Measurements from ENCODE around the gene RPL36A. TPM values are rescaled to one million over a fixed set of nuclear protein-coding genes. Genes with fewer than 3 reads are reported as not detected.

Gene RPL36A
- total RNA-seq, 4 donors from 2014 or later = 279 to 2,120 (median 1,455) TPM

GRCh38 chrX:101391831-101392230, 1.0 kb downstream of the RPL36A start:
- H3K27ac ChIP-seq = peak overlapping the region; percentile 77 to 82
- no peak for DNase-seq
- H3K27me3 ChIP-seq = no peaks in the 10 kb centered on the region
- TF ChIP-seq POLR2A (IDR thresholded peaks at IDR 0.05) (no peak), CTCF (IDR thresholded peaks at IDR 0.05) (no peak)
- H3K9me3 ChIP-seq = no peaks in the 10 kb centered on the region
- H3K36me3 ChIP-seq = no peaks in the 10 kb centered on the region
- H3K4me3 ChIP-seq = peak overlapping the region in 1 of 2 donors; percentile 42
- intact Hi-C loops (cut with DNase I; ENCODE audit: low total_unique reads) = no loop called here
- no peaks in the 10 kb centered on the region for H3K4me1 ChIP-seq

- Histone ChIP-seq H3K36me3 (no peaks in the 10 kb centered on the region), H3K27me3 (no peaks in the 10 kb centered on the region), H3K4me3 (no peak overlapping the region), H3K4me1 (no peaks in the 10 kb centered on the region), H3K9me3 (no peaks in the 10 kb centered on the region), H3K27ac (no peak overlapping the region)
- intact Hi-C loops (cut with DNase I; ENCODE audit: low total_unique reads) = no loop called here
- DNase-seq = no peak
- TF ChIP-seq CTCF (IDR thresholded peaks at IDR 0.05) (no peak), POLR2A (IDR thresholded peaks at IDR 0.05) (no peak)
Observed at GRCh38 chrX:101393530-101394305, 2.9 kb downstream of the RPL36A start.

GRCh38 chrX:101394372-101394771, 3.6 kb downstream of the RPL36A start:
- Histone ChIP-seq H3K4me1 (no peaks in the 10 kb centered on the region), H3K27me3 (no peaks in the 10 kb centered on the region), H3K9me3 (no peaks in the 10 kb centered on the region), H3K36me3 (no peaks in the 10 kb centered on the region), H3K27ac (no peak overlapping the region), H3K4me3 (no peak overlapping the region)
- TF ChIP-seq CTCF (IDR thresholded peaks at IDR 0.05) (no peak), POLR2A (IDR thresholded peaks at IDR 0.05) (no peak)
- intact Hi-C loops (cut with DNase I; ENCODE audit: low total_unique reads) = no loop called here
- no peak for DNase-seq

- Histone ChIP-seq H3K4me3 (no peak overlapping the region), H3K9me3 (no peaks in the 10 kb centered on the region), H3K27ac (no peak overlapping the region), H3K27me3 (no peaks in the 10 kb centered on the region), H3K4me1 (no peaks in the 10 kb centered on the region), H3K36me3 (no peaks in the 10 kb centered on the region)
- no peak for DNase-seq
- no peak for TF ChIP-seq CTCF (IDR thresholded peaks at IDR 0.05)
- TF ChIP-seq POLR2A (IDR thresholded peaks at IDR 0.05) = no peak
- intact Hi-C loops (cut with DNase I; ENCODE audit: low total_unique reads) = no loop called here
Observed at GRCh38 chrX:101395789-101396188, 5.0 kb downstream of the RPL36A start.

- Histone ChIP-seq H3K4me3 (no peak overlapping the region), H3K4me1 (no peaks in the 10 kb centered on the region), H3K36me3 (no peaks in the 10 kb centered on the region), H3K27ac (no peak overlapping the region), H3K9me3 (no peaks in the 10 kb centered on the region), H3K27me3 (no peaks in the 10 kb centered on the region)
- intact Hi-C loops (cut with DNase I; ENCODE audit: low total_unique reads) = no loop called here
- TF ChIP-seq CTCF (IDR thresholded peaks at IDR 0.05) (no peak), POLR2A (IDR thresholded peaks at IDR 0.05) (no peak)
- DNase-seq = no peak
Observed at GRCh38 chrX:101397779-101398178, 7.0 kb downstream of the RPL36A start.

All from uterus (tissue), 4 donors.